Peyer's patch (tissue), 4 donors: ENCODE data around the gene KLHL28.

Experiments
- POLR2A ChIP-seq, 2 donors: fragments of 450-650 bp; IDR thresholded peaks; one replicate each; pipeline ENCODE4 v1.5.1; 2017; ENCODE audit warnings: antibody characterized with exemption in 2 of 2, mild to moderate bottlenecking in 2 of 2, moderate library complexity in 2 of 2
- TF ChIP-seq, protein P1 (sequence below), 6 experiments: fragments of 450-650 bp in 4 of 6; fragments of 200-600 bp in 2 of 6; sonication (generic) in 1 of 6; IDR thresholded peaks; one replicate each; pipeline ENCODE4 v1.5.1; 2017 to 2019; ENCODE audit warnings: antibody characterized with exemption in 6 of 6, mild to moderate bottlenecking in 3 of 6, moderate library complexity in 1 of 6

DNA sequence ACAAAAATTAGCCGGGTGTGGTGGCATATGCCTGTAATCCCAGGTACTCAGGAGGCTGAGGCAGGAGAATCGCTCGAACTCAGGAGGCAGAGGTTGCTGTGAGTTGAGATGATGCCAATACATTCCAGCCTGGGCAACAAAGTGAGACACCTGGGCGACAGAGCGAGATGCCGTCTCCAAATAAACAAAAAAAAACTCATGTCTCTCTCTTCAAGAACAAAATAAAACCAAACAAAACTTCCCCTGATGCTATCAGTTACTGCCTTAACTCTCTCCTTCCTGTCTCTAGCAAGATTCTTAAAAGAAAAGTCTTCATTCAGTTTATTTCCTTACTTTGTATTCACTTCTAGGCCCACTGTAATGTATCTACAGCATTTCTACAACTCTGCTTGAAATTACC, 20.8 kb downstream of the KLHL28 start:
- TF ChIP-seq, protein P1, sequence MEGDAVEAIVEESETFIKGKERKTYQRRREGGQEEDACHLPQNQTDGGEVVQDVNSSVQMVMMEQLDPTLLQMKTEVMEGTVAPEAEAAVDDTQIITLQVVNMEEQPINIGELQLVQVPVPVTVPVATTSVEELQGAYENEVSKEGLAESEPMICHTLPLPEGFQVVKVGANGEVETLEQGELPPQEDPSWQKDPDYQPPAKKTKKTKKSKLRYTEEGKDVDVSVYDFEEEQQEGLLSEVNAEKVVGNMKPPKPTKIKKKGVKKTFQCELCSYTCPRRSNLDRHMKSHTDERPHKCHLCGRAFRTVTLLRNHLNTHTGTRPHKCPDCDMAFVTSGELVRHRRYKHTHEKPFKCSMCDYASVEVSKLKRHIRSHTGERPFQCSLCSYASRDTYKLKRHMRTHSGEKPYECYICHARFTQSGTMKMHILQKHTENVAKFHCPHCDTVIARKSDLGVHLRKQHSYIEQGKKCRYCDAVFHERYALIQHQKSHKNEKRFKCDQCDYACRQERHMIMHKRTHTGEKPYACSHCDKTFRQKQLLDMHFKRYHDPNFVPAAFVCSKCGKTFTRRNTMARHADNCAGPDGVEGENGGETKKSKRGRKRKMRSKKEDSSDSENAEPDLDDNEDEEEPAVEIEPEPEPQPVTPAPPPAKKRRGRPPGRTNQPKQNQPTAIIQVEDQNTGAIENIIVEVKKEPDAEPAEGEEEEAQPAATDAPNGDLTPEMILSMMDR (IDR thresholded peaks at IDR 0.05), result no peak
- no peak for TF ChIP-seq POLR2A (IDR thresholded peaks at IDR 0.05)
